Measurements from ENCODE around the gene SULT1B1.

The SULT1B1 gene

GRCh38 chr4:69760455-69760854 is at the start of gene SULT1B1:
SULT1B1 (minus strand) TSS chr4:69760620; CDS start chr4:69755217, 5,403 bp downstream.
- TF ChIP-seq CTCF (conservative IDR thresholded peaks at IDR 0.05; ENCODE audit: low read depth, low read length), result no peak
- DNase-seq (ENCODE audit: low read depth), result peak; percentile 36
- H3K4me3 ChIP-seq (ENCODE audit: low read length), result no peak within 1 kb of the TSS

GRCh38 chr4:69800599-69800998 is 40.2 kb upstream of the SULT1B1 start:
- H3K4me3 ChIP-seq (ENCODE audit: low read length), result no peak overlapping the region
- no peak for DNase-seq (ENCODE audit: low read depth)
- TF ChIP-seq CTCF (conservative IDR thresholded peaks at IDR 0.05; ENCODE audit: low read depth, low read length), result no peak

- DNase-seq (ENCODE audit: low read depth), result no peak
- TF ChIP-seq CTCF (conservative IDR thresholded peaks at IDR 0.05; ENCODE audit: low read depth, low read length), result no peak
- H3K4me3 ChIP-seq (ENCODE audit: low read length), result no peak overlapping the region
Observed at GRCh38 chr4:69799337-69799736, 38.9 kb upstream of the SULT1B1 start.

GRCh38 chr4:69793732-69794131 is 33.3 kb upstream of the SULT1B1 start:
- H3K4me3 ChIP-seq (ENCODE audit: low read length), result no peak overlapping the region
- TF ChIP-seq CTCF (conservative IDR thresholded peaks at IDR 0.05; ENCODE audit: low read depth, low read length), result no peak
- no peak for DNase-seq (ENCODE audit: low read depth)

- DNase-seq (ENCODE audit: low read depth), result no peak
- no peak overlapping the region for H3K4me3 ChIP-seq (ENCODE audit: low read length)
- TF ChIP-seq CTCF (conservative IDR thresholded peaks at IDR 0.05; ENCODE audit: low read depth, low read length), result no peak
Observed at GRCh38 chr4:69787879-69788278, 27.5 kb upstream of the SULT1B1 start.

- DNase-seq (ENCODE audit: low read depth), result no peak
- H3K4me3 ChIP-seq (ENCODE audit: low read length), result no peak overlapping the region
- no peak for TF ChIP-seq CTCF (conservative IDR thresholded peaks at IDR 0.05; ENCODE audit: low read depth, low read length)
Observed at GRCh38 chr4:69786547-69786946, 26.1 kb upstream of the SULT1B1 start.

GRCh38 chr4:69785211-69785831 is 24.9 kb upstream of the SULT1B1 start:
- H3K4me3 ChIP-seq (ENCODE audit: low read length), result no peak overlapping the region
- no peak for DNase-seq (ENCODE audit: low read depth)
- TF ChIP-seq CTCF (conservative IDR thresholded peaks at IDR 0.05; ENCODE audit: low read depth, low read length), result no peak
